GM12892 (cell line): ENCODE measurements around the gene GSG1L.

Experiments used
- DNase-seq: peaks from one replicate; pipeline ENCODE4 v3.0.0; 2011; ENCODE audit not compliant: insufficient read length
- FAIRE-seq: peaks from 2 replicates; lab custom pipeline; 2011; peaks lifted over from hg19 to GRCh38; lab: Jason Lieb, UNC
- POLR2A ChIP-seq: IDR thresholded peaks from 2 replicates; pipeline ENCODE4 v1.6.1; 2011; ENCODE audit warnings: low read depth, low read length, control low read depth
- POLR2AphosphoS5 ChIP-seq: IDR thresholded peaks from 2 replicates; pipeline ENCODE4 v1.6.1; 2011; ENCODE audit warnings: low read depth, low read length, control low read depth
- TAF1 ChIP-seq: IDR thresholded peaks from 2 replicates; pipeline ENCODE4 v1.6.1; 2011; ENCODE audit warnings: low read depth, mild to moderate bottlenecking, control low read depth, low read length, borderline replicate concordance

GSG1L gene

GRCh38 chr16:27911486-27911885 is 152.0 kb downstream of the GSG1L start:
- DNase-seq (no peak), FAIRE-seq (no peak)
- TF ChIP-seq POLR2A: no peak
- no peak for TF ChIP-seq TAF1
- TF ChIP-seq POLR2AphosphoS5: no peak

DNA sequence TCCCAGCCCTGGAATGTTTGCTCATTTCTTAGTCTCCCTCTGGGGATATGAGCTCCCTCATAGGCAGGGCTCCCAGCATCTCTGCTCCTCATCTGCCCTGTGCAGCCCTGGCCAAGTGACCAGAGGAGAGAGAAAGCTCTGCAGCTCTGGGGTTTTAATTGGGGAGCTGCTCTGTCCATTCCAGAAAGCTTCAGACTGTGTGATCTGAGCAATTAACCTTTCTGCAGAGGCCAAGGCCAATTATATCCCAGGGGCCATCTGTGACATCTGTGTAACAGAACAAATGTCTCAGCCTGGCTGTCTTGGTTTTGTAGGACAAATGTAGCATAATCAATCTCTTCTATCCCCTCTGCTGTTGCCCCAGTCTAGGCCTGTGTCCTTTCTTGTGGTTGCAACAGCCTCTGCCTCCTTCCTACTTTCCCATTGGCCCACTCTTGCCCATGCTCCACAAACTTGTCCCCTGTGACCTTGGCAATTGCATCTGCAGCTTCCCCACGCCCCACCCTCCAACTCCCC is 156.0 kb downstream of the GSG1L start:
- DNase-seq (no peak), FAIRE-seq (no peak)
- no peak for TF ChIP-seq TAF1
- TF ChIP-seq POLR2A: no peak
- no peak for TF ChIP-seq POLR2AphosphoS5

- FAIRE-seq (no peak), DNase-seq (no peak)
- TF ChIP-seq POLR2AphosphoS5 (no peak), TAF1 (no peak), POLR2A (no peak)
These were observed 156.6 kb downstream of the GSG1L start for GRCh38 chr16:27906883-27907282.

DNA sequence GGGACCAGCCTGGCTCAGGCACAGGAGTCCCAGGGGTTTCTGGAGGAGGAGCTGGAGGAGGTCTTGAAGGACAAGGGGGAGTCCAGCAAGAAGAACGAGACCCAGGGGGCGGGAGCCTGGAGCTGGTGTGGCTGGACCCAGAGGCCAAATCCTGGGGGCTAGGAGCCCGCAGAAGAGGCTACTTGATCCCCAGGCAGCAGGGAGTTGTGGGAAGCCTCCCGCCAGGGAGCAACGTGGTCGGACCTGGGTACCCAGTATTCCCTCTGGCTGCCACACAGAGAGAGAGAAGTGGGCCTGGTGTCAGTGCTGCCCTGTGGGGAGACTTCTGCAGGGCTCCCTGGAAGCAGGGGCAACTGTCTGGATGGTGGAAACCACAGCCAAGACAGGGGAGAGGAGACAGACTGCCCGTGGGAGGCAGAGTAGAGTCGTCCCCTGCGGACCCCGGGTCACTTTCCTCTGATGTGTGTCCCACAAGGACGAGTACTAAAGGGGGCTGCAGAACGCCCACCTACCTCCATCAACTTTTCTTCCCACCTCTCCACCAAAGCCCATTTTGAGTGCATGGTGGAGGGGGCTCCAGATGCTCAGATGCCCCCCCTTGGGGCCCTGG is 160.4 kb downstream of the GSG1L start:
- DNase-seq: no peak
- no peak for FAIRE-seq
- TF ChIP-seq TAF1 (no peak), POLR2A (no peak), POLR2AphosphoS5 (no peak)

GRCh38 chr16:27902551-27902950 is 161.0 kb downstream of the GSG1L start:
- FAIRE-seq: no peak
- no peak for TF ChIP-seq POLR2A
- no peak for TF ChIP-seq TAF1
- no peak for TF ChIP-seq POLR2AphosphoS5
- DNase-seq: no peak

DNA sequence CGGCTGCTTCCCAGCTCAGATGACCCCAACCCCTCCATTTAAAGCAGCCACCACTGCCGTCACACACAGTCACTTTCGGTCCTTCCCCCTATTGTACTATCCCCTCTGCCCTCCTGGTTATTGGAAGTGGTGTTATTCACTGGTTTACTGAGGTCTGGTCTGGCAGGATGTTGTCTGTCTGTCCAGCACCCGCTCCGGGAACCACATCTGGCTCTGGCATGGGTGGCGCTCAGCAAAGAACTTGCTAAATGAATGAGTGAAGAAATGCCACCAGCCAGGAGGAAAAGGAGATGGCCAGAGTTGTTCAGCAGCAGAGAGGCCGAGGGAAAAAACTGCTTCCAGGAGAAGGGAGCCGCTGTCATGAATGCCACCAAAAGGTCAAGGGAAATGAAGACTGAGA is 161.6 kb downstream of the GSG1L start:
- TF ChIP-seq TAF1 (no peak), POLR2AphosphoS5 (no peak), POLR2A (no peak)
- no peak for FAIRE-seq
- no peak for DNase-seq

DNA sequence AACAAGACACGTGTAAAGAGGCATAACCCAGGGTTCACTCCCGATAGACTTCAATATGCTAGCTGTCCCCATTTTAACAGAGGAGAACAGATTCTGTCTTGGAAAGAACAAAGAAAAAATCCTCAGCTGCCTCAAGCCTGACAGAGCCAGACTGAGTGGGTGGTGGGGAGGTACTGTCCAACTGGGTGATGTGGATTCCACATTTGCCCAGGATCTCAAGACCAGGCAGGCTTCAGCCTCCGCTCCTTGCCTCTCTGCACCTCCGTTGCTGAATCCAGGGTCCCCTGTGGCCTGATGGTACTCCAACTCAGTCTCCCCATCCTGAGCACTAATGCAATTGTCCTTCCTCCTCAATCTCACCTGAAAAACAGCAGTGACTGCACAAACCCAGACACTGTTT is 163.8 kb downstream of the GSG1L start:
- TF ChIP-seq POLR2AphosphoS5 (no peak), TAF1 (no peak), POLR2A (no peak)
- FAIRE-seq (no peak), DNase-seq (no peak)

DNA sequence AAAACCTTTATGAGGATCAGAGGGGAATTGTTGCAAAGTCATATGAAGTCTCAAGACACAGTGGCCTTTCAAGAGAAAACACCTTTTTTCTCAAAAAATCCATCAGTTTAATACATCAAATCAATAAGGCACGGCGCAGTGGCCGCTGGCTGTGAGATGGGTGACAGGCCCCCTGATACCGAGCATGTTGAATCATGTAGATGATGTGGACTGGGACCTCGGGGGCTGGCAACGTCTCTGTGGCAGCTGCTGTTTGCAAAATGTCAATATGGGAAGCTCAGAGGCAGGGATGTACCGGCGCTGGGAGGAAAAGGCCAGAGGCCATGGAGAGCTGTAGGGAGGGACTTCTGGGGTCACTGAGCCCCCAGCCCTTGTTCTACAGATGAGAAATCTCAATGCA is 169.1 kb downstream of the GSG1L start:
- FAIRE-seq (no peak), DNase-seq (no peak)
- TF ChIP-seq POLR2AphosphoS5 (no peak), POLR2A (no peak), TAF1 (no peak)

- DNase-seq (no peak), FAIRE-seq (no peak)
- TF ChIP-seq POLR2A: no peak
- no peak for TF ChIP-seq TAF1
- no peak for TF ChIP-seq POLR2AphosphoS5
These were observed 170.6 kb downstream of the GSG1L start for GRCh38 chr16:27892879-27893278.

DNA sequence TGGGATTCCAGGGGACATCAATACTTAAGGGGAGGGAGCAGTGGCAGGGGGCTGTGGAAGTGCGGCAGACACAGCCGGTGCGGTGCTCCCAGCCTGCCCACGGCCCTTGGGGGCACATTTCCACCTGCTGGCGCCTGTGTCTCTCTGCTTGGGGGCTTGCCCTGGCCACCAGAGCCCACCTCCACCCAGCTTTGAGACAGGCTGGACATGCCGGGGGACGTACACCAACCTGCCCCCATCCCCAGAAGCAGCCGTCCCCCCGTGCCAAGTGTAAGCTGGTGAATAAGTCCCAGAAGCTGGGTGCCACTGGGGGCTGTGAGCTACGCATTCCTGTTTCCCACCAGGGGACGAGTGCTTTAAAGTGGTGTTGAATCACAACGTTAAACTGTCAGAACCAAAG is 172.6 kb downstream of the GSG1L start:
- TF ChIP-seq TAF1: no peak
- TF ChIP-seq POLR2A: no peak
- TF ChIP-seq POLR2AphosphoS5: no peak
- no peak for FAIRE-seq
- no peak for DNase-seq

- DNase-seq: no peak
- TF ChIP-seq POLR2AphosphoS5 (no peak), TAF1 (no peak), POLR2A (no peak)
- FAIRE-seq: no peak
These were observed 173.5 kb downstream of the GSG1L start for GRCh38 chr16:27890006-27890405.

GRCh38 chr16:27883576-27883975 is 179.9 kb downstream of the GSG1L start:
- no peak for FAIRE-seq
- TF ChIP-seq POLR2AphosphoS5: no peak
- no peak for TF ChIP-seq TAF1
- no peak for TF ChIP-seq POLR2A
- no peak for DNase-seq

DNA sequence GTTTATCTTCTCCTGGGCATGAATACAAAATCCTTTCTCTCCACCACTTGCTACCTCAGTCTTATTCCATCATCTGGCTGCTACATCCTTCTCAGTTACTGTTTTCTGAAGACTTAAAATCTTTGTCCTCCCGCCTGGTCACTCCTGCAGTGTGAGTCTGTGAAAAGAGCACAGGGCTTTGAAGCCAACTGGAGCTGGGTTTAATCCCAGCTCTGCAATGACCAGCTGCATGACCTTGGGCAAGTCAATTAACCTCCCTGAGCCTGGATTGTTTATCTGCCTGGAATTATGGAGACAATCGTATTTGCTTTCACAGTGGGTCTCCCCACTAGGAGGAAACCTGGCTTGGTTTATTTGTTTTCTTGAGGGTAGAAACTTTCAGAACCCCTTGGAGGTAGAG is 183.2 kb downstream of the GSG1L start:
- FAIRE-seq: no peak
- DNase-seq: no peak
- no peak for TF ChIP-seq TAF1
- no peak for TF ChIP-seq POLR2AphosphoS5
- TF ChIP-seq POLR2A: no peak
